RKO (cell line): ENCODE measurements around the gene PAK1IP1.
"Not testable (repeated sequence)": the region's sequence is repeated elsewhere in the genome, so short reads cannot be mapped to it uniquely, and the experiment has no call there.

Experiments used
- DNase-seq: peaks from one replicate; pipeline ENCODE4 v3.0.0-alpha.2; 2016; ENCODE audit warnings: low spot score

PAK1IP1 gene

GRCh38 chr6:10692965-10693538 lies 1.7 kb upstream of the PAK1IP1 start:
- DNase-seq, result no peak

DNA sequence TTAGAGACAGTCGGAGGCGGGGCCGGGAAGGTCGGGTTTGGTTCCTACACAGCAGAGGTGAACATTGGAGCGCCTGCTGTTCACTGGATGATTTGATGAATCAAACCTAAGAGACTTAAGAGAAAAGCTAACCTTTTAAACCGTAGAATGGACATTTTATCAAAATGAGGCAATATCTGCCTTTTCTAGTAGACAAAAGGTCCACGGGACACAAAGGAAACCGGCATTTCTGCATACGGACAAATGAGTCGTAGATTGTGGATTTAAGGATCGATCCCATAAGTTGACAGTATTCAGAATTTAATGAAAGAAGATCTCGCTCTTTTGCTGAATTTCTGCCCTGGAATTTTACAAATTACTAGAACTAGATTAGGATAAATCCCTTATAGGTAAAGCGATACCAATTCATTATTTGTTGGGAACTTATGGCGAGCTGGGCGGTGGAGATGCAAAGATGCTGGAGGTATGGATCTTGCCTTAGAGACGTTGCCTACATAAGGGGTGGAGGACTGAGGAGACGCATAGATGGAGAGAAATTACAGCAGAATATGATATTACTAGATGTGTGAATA lies 400 bp downstream of the PAK1IP1 start:
- DNase-seq, result no peak

- no peak for DNase-seq
These were observed 1.9 kb downstream of the PAK1IP1 start for GRCh38 chr6:10696655-10697054.

GRCh38 chr6:10713962-10714361 lies 19.2 kb downstream of the PAK1IP1 start:
- DNase-seq, result no peak

- DNase-seq, result peak; percentile 63
These were observed 24.7 kb downstream of the PAK1IP1 start for GRCh38 chr6:10719296-10719963.

- DNase-seq, result no peak
These were observed 25.1 kb downstream of the PAK1IP1 start for GRCh38 chr6:10719964-10720264.

DNA sequence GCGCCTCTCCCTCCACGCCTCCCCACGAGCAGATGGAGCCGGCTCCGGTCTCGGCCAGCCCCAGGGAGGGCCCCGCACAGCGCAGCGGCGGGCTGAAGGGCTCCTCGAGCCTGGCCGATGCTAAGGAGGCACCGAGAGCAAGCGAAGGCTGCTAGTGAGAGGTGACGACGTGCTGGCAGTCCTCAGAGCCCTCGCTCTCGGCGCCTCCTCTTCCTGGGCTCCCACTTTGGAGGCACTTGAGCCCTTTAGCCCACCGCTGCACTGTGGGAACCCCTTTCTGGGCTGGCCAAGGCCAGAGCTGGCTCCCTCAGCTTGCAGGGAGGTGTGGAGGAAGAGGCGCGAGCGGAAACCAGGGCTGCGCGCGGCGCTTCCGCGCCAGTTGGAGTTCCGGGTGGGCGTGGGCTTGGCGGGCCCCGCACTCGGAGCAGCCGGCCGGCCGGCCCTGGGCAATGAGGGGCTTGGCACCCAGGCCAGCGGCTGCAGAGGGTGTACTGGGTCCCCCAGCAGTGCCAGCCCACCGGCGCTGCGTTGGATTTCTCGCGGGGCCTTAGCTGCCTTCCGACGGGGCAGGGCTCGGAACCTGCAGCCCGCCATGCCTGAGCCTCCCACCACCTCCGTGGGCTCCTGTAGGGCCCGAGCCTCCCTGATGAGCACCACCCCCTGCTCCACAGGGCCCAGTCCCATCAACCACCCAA lies 25.6 kb downstream of the PAK1IP1 start:
- peak; percentile 45 for DNase-seq

DNA sequence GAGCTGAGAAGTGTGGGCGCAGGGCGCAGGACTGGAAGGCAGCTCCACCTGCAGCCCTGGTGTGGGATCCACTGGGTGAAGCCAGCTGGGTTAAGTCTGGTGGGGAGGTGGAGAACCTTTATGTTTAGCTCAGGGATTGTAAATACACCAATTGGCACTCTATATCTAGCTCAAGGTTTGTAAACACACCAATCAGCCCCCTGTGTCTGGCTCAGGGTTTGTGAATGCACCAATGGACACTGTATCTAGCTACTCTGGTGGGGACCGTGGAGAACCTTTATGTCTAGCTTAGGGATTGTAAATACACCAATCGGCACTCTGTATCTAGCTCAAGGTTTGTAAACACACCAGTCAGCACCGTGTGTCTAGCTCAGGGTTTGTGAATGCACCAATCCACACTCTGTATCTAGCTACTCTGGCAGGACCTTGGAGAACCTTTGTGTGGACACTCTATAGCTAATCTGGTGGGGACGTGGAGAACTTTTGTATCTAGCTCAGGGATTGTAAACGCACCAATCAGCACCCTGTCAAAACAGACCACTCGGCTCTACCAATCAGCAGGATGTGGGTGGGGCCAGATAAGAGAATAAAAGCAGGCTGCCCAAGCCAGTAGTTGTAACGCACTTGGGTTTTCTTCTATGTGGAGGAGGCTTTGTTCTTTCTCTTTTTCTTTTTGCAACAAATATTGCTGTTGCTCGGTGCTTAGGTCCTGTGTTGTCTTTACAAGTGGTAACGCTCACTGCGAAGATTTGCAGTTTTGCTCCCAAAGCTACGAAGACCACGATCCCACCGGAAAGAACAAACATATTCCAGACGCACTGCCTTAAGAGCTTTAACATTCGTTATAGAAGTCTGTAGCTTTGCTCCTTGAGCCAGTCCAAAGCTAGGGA lies 26.4 kb downstream of the PAK1IP1 start:
- DNase-seq, result peak; percentile 34

- no peak for DNase-seq
These were observed 27.2 kb downstream of the PAK1IP1 start for GRCh38 chr6:10721850-10722569.

- no peak for DNase-seq
These were observed 27.7 kb downstream of the PAK1IP1 start for GRCh38 chr6:10722570-10722819.

- peak; percentile 98 for DNase-seq
These were observed 28.2 kb downstream of the PAK1IP1 start, which contains the start of gene TMEM14C for GRCh38 chr6:10722820-10723566. Gene TMEM14C (plus strand): TSS chr6:10723070. CDS start chr6:10724614, 1,544 bp downstream.

GRCh38 chr6:10723567-10723881 lies 28.8 kb downstream of the PAK1IP1 start:
- peak; percentile 40 for DNase-seq

GRCh38 chr6:10725044-10725443 lies 30.3 kb downstream of the PAK1IP1 start:
- DNase-seq, result no peak

DNA sequence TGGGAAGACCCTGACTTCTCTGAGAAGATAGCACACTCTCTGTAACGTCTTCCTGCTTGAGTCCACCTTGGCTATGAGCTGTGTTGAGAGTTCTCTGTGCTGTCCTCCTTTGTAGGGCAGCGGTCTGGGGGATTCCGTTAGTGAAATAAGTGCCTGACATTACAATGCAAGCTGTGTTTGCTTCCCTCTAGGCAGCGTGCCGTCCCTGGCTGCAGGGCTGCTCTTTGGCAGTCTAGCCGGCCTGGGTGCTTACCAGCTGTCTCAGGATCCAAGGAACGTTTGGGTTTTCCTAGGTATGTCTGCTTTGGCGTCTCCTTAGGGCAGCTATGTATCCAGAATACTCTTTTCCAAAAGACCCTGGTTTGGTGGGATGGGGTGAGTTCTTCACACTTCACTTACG lies 30.9 kb downstream of the PAK1IP1 start:
- DNase-seq, result no peak

DNA sequence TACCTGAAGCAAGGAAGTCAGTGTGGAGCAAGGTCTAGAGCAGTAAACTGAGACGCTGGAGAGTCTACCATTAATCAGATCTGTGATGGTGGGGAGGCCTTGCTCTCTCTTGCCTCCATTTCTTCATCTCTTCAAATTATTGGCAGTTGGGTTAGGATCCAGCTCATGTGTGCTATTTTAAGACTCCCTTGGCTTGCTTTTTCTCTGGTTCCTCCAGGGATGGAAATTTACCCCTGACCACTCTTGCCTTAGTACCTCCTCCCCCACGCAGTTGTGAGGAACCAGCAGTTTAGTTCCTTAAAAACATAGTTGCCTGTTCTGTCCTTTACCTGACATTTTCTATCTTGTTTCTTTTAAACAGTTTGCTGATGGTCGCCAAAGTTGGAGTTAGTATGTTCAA lies 35.5 kb downstream of the PAK1IP1 start:
- no peak for DNase-seq

DNA sequence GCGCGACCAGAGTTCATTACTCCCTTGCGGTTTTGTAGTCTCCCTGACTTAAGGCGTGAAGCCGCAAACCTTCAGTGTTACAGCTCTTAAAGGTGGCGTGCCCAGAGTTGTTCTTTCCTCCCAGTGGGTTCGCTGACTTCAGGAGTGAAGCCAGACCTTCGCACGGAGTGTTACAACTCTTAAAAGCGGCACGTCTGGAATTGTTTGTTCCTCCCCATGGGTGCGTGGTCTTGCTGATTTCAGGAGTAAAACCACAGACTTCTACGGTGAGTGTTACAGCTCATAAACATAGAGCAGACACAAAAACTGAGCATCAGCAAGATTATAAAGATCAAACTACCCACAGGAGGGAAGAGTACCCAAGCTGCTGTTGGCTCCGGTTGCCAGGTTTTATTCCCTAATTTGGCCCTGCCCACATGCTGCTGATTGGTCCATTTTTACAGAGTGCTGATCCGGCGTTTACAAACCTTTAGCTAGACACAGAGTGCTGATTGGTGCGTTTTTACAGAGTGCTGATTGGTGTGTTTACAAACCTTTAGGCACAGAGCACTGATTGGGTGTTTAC lies 38.5 kb downstream of the PAK1IP1 start:
- no peak for DNase-seq

GRCh38 chr6:10733863-10734262 lies 39.1 kb downstream of the PAK1IP1 start:
- DNase-seq, result no peak

DNA sequence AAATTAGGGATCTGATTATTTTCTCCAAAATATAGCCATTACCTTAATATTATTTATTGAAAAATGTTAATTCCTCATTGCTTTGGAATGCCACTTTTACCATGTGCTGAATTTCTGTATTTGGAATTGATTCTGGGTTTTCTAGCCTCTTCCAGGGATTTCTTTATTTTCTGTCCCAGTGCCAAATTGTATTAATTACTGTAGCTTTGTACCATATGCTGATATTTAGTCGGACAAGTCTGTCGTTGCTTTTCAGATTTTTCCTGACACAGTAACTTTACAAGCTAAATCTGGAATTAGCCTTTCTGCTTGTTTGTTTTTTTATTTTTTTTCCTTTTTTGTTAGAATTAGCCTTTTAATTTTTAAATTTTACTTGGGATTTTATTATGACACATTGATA lies 42.0 kb downstream of the PAK1IP1 start:
- DNase-seq, result no peak

DNA sequence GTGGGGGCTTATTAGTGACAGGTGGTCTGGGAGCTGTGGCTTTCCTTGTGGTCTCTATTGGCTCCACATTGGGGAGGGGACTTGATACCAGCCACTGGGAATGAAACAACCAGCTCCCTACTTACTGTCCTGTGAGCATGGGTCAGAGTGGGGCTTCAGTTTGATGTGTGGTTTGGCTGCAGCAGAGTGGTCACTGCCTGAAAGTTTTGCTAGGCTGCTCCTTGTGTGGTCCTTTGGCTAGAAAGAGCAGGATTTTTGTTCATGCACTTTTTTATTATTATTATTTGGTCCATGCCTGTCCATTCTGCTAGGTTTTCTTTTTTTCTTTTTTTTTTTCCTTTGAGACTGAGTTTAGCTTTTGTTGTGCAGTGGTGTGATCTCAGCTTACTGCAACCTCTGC lies 45.3 kb downstream of the PAK1IP1 start:
- DNase-seq, result no peak

DNA sequence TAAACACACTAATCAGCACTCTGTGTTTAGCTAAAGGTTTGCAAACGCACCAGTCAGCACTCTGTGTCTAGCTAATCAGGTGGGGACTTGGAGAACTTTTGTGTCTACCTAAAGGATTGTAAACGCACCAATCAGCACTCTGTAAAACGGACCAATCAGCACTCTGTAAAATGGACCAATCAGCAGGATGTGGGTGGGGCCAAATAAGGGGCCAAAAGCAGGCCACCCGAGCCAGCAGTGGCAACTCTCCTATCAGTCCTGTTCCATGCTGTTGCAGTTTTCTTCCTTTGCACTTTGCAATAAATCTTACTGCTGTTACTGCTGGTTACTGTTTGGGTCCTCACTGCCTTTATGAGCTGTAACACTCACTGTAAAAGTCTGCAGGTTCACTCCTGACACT lies 46.9 kb downstream of the PAK1IP1 start:
- DNase-seq, result not testable (repeated sequence)

DNA sequence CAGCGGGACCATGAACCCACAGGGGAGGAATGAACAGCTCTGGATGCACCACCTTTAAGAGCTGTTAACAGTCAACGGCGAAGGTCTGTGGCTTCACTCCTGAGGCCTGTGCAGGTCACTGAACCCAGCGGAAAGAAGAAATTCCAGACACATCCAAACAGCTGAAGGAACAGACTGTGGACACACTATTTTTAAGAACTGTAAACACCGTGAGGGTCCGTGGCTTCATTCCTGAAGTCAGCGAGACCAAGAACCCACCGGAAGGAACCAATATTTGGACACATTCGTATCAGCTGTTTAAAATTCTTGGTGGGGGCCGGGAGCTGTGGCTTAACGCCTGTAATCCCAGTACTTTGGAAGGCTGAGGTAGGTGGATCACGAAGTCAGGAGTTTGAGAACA lies 47.5 kb downstream of the PAK1IP1 start:
- no peak for DNase-seq
